GM18519 (cell line): ENCODE data around the gene CACNA1I.

ENCODE experiments used
- ATAC-seq: cut with Tn5 transposase; IDR thresholded peaks from one replicate; pipeline ENCODE4 v1.9.1; 2021; ENCODE audit warnings: mild to moderate bottlenecking, moderate library complexity; ENCODE audit not compliant: unreplicated experiment, low FRiP score

The CACNA1I gene

GRCh38 chr22:39646398-39647063 lies 76.0 kb downstream of the CACNA1I start:
- ATAC-seq: no peak

GRCh38 chr22:39647836-39648629 lies 77.5 kb downstream of the CACNA1I start:
- no peak for ATAC-seq

- ATAC-seq: no peak
Observed at GRCh38 chr22:39648630-39648950, 78.0 kb downstream of the CACNA1I start.

GRCh38 chr22:39649500-39650089 lies 79.0 kb downstream of the CACNA1I start:
- ATAC-seq: no peak

- ATAC-seq: no peak
Observed at GRCh38 chr22:39651053-39651996, 80.8 kb downstream of the CACNA1I start.

- no peak for ATAC-seq
Observed at GRCh38 chr22:39652990-39653786, 82.6 kb downstream of the CACNA1I start.

- ATAC-seq: no peak
Observed at GRCh38 chr22:39653787-39654077, 83.2 kb downstream of the CACNA1I start.

GRCh38 chr22:39654131-39654926 lies 83.8 kb downstream of the CACNA1I start:
- no peak for ATAC-seq

GRCh38 chr22:39655004-39655579 lies 84.5 kb downstream of the CACNA1I start:
- no peak for ATAC-seq

GRCh38 chr22:39655831-39656230 lies 85.3 kb downstream of the CACNA1I start:
- ATAC-seq: no peak

- ATAC-seq: no peak
Observed at GRCh38 chr22:39656495-39657490, 86.2 kb downstream of the CACNA1I start.

- ATAC-seq: no peak
Observed at GRCh38 chr22:39658367-39658766, 87.8 kb downstream of the CACNA1I start.

- no peak for ATAC-seq
Observed at GRCh38 chr22:39658806-39659463, 88.4 kb downstream of the CACNA1I start.

GRCh38 chr22:39661501-39661841 lies 90.9 kb downstream of the CACNA1I start:
- no peak for ATAC-seq

GRCh38 chr22:39661842-39662685 lies 91.5 kb downstream of the CACNA1I start:
- no peak for ATAC-seq

- ATAC-seq: no peak
Observed at GRCh38 chr22:39662686-39663052, 92.1 kb downstream of the CACNA1I start.

GRCh38 chr22:39663751-39664150 lies 93.2 kb downstream of the CACNA1I start:
- no peak for ATAC-seq
